ENCODE measurements around the gene APCDD1L. TPM values are rescaled to one million over a fixed set of nuclear protein-coding genes. Genes with fewer than 3 reads are reported as not detected.
A peak's percentile ranks its signal among the peaks of the same experiment; 100 is the strongest.

The APCDD1L gene
- total RNA-seq, 4 donors from 2014 or later = 0.38 to 0.44 (median 0.41) TPM; not detected in 1

DNA sequence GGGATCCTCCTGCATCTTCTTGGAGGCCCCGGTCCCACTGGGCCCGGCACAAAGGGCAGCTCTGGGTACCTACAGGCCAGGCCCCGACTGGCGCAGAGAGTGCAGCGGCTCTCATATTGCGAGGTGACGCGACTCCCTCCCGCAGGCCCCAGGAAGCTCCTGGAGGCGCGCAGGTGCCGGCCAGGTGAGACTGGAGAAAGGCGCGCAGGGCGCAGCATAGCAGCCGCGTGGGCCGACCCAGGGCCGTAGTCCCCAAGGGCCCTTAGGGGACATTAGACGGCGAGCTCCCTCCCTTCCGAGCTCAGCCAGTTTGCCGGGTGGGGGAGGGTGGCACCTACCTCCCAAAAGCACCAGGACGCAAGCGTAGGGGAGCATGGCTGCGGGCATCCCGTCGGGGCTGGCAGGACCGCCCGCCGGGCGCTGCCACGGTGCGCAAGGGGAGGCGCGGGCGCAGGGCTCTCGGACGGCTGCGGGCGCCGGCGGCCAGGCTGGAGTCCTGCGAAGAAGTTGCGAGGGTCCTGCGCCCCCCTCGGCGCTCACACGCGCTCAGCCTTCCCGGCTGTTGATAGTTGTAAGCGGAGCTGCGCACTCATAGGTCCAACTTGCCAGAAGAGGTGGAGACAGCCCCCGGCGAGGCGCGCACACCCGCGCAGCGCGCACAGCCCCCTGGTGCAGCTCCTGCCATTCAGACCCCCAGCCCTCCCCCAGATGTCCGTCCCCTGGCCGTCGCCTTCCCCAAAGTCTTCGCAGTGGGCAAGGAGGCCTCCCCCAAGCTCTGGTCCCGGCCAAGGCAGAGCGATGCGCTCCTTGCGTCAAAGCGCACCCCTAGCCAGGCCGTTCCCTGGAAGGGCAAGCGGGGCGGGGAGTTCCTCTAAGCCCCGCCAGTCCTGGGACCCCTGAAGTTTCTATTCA, 622 bp downstream of the APCDD1L start:
- Histone ChIP-seq H3K9me3 (no peaks in the 10 kb centered on the region), H3K27me3 (peaks cover 0 to 48% (median 3%) of the 10 kb centered on the region in 4 donors), H3K36me3 (no peaks in the 10 kb centered on the region), H3K4me1 (peaks cover 6 to 19% (median 12%) of the 10 kb centered on the region in 3 donors), H3K27ac (no peak overlapping the region), H3K4me3 (peak overlapping the region in 3 of 4 donors; percentile 25 to 51 (median 40))
- 0 to 1% methylated on average over 1 to 16 of the region's 74 CpGs for WGBS, 2 donors
- intact Hi-C loops (cut with DNase I) = no loop called here
- no peak for DNase-seq
- TF ChIP-seq, protein P1, sequence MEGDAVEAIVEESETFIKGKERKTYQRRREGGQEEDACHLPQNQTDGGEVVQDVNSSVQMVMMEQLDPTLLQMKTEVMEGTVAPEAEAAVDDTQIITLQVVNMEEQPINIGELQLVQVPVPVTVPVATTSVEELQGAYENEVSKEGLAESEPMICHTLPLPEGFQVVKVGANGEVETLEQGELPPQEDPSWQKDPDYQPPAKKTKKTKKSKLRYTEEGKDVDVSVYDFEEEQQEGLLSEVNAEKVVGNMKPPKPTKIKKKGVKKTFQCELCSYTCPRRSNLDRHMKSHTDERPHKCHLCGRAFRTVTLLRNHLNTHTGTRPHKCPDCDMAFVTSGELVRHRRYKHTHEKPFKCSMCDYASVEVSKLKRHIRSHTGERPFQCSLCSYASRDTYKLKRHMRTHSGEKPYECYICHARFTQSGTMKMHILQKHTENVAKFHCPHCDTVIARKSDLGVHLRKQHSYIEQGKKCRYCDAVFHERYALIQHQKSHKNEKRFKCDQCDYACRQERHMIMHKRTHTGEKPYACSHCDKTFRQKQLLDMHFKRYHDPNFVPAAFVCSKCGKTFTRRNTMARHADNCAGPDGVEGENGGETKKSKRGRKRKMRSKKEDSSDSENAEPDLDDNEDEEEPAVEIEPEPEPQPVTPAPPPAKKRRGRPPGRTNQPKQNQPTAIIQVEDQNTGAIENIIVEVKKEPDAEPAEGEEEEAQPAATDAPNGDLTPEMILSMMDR (IDR thresholded peaks at IDR 0.05) = no peak
- no peak for TF ChIP-seq POLR2A (IDR thresholded peaks at IDR 0.05)

DNA sequence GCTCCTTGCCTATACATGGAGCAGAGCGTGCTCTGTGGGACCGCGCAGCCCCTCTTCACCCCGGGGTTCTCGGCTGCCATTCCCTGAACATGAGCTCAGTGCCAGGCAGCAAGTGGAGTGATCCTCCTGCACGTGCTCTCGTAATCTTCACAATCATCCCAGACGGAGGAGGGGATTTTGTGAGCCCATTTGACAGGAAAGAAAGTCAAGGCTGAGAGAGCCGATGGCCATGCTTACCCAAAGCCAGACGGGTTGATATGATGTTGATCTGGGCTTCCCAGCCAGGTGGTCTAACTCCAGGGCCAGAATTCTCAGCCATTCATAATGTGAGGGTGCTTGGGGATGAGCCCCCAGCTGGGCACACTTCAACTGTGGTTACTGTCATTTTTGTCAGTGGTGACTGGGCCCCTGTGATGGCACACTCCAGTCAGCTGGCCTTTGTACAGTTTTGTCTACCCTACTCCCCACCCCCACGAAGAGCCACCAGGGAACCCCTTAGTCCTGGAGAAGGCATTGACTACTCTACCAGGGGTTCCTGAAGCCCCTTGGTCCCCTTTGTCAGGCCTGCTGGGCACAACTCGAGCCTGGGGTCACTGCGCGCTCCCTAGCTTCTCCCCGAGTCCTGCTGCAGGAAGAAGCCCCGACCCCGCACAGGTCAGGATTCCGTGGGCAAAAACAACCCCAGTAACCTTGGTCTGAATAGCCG, 1.5 kb downstream of the APCDD1L start:
- intact Hi-C loops (cut with DNase I) = no loop called here
- TF ChIP-seq POLR2A (IDR thresholded peaks at IDR 0.05) = no peak
- TF ChIP-seq, protein P1 (IDR thresholded peaks at IDR 0.05) = no peak
- Histone ChIP-seq H3K4me1 (peaks cover 6 to 19% (median 12%) of the 10 kb centered on the region in 3 donors), H3K4me3 (no peak overlapping the region), H3K27me3 (peaks cover 0 to 48% (median 3%) of the 10 kb centered on the region in 4 donors), H3K27ac (no peak overlapping the region), H3K9me3 (no peaks in the 10 kb centered on the region), H3K36me3 (no peaks in the 10 kb centered on the region)
- WGBS, 2 donors = 44 to 80% methylated on average over 3 to 9 of the region's 19 CpGs
- no peak for DNase-seq

GRCh38 chr20:58512808-58513552, 2.2 kb downstream of the APCDD1L start:
- Histone ChIP-seq H3K36me3 (no peaks in the 10 kb centered on the region), H3K4me1 (peaks cover 6 to 19% (median 12%) of the 10 kb centered on the region in 3 donors), H3K4me3 (no peak overlapping the region), H3K27ac (no peak overlapping the region), H3K9me3 (no peaks in the 10 kb centered on the region), H3K27me3 (peaks cover 0 to 48% (median 3%) of the 10 kb centered on the region in 4 donors)
- no peak for TF ChIP-seq POLR2A (IDR thresholded peaks at IDR 0.05)
- TF ChIP-seq, protein P1 (IDR thresholded peaks at IDR 0.05) = no peak
- intact Hi-C loops (cut with DNase I) = no loop called here
- 58 to 71% methylated on average over 8 to 11 of the region's 17 CpGs for WGBS, 2 donors
- no peak for DNase-seq

GRCh38 chr20:58511861-58512260, 3.3 kb downstream of the APCDD1L start:
- H3K27ac ChIP-seq = no peak overlapping the region
- TF ChIP-seq, protein P1 (IDR thresholded peaks at IDR 0.05) = no peak
- no peak for TF ChIP-seq POLR2A (IDR thresholded peaks at IDR 0.05)
- no peak for DNase-seq
- peaks cover 6 to 19% (median 12%) of the 10 kb centered on the region in 3 donors for H3K4me1 ChIP-seq
- H3K36me3 ChIP-seq = no peaks in the 10 kb centered on the region
- H3K9me3 ChIP-seq = peaks cover 0 to 11% (median 0%) of the 10 kb centered on the region in 3 donors
- H3K27me3 ChIP-seq = peaks cover 0 to 48% (median 3%) of the 10 kb centered on the region in 4 donors
- 74 to 81% methylated on average over 9 of the region's 9 CpGs for WGBS, 2 donors
- no peak overlapping the region for H3K4me3 ChIP-seq
- intact Hi-C loops (cut with DNase I) = no loop called here

Data from esophagus squamous epithelium (tissue), 5 donors.